ENCODE results near the gene SHB.
"Not testable (repeated sequence)": the region's sequence is repeated elsewhere in the genome, so short reads cannot be mapped to it uniquely, and the experiment has no call there.

The SHB gene

GRCh38 chr9:37916471-37917312, 152.3 kb downstream of the SHB start:
- DNase-seq (ENCODE audit: low read depth) = no peak

GRCh38 chr9:37915911-37916470, 153.0 kb downstream of the SHB start:
- DNase-seq (ENCODE audit: low read depth) = no peak

- no peak for DNase-seq (ENCODE audit: low read depth)
Measured at GRCh38 chr9:37914701-37915358, 154.2 kb downstream of the SHB start.

GRCh38 chr9:37914154-37914551, 154.9 kb downstream of the SHB start:
- no peak for DNase-seq (ENCODE audit: low read depth)

- peak; percentile 70 for DNase-seq (ENCODE audit: low read depth)
Measured at GRCh38 chr9:37913480-37914153, 155.4 kb downstream of the SHB start.

GRCh38 chr9:37911271-37911681, 157.8 kb downstream of the SHB start:
- no peak for DNase-seq (ENCODE audit: low read depth)

- no peak for DNase-seq (ENCODE audit: low read depth)
Measured at GRCh38 chr9:37910271-37910670, 158.8 kb downstream of the SHB start.

- DNase-seq (ENCODE audit: low read depth) = not testable (repeated sequence)
Measured at GRCh38 chr9:37909836-37910235, 159.2 kb downstream of the SHB start.

- no peak for DNase-seq (ENCODE audit: low read depth)
Measured at GRCh38 chr9:37909326-37909725, 159.7 kb downstream of the SHB start.

- DNase-seq (ENCODE audit: low read depth) = no peak
Measured at GRCh38 chr9:37908698-37909186, 160.3 kb downstream of the SHB start.

GRCh38 chr9:37908283-37908682, 160.7 kb downstream of the SHB start:
- no peak for DNase-seq (ENCODE audit: low read depth)

- DNase-seq (ENCODE audit: low read depth) = no peak
Measured at GRCh38 chr9:37906312-37907239, 162.5 kb downstream of the SHB start.

GRCh38 chr9:37905776-37906175, 163.3 kb downstream of the SHB start:
- no peak for DNase-seq (ENCODE audit: low read depth)

- no peak for DNase-seq (ENCODE audit: low read depth)
Measured at GRCh38 chr9:37905131-37905505, 163.9 kb downstream of the SHB start.

- no peak for DNase-seq (ENCODE audit: low read depth)
Measured at GRCh38 chr9:37904445-37905130, 164.4 kb downstream of the SHB start.

GRCh38 chr9:37903647-37904444, 165.2 kb downstream of the SHB start, which contains the start of gene SLC25A51:
SLC25A51 (minus strand) TSS chr9:37904127; CDS start chr9:37888550, 15,577 bp downstream.
- DNase-seq (ENCODE audit: low read depth) = peak; percentile 97

- DNase-seq (ENCODE audit: low read depth) = no peak
Measured at GRCh38 chr9:37902796-37903646, 166.0 kb downstream of the SHB start.

- DNase-seq (ENCODE audit: low read depth) = no peak
Measured at GRCh38 chr9:37902131-37902530, 166.9 kb downstream of the SHB start.

GRCh38 chr9:37899041-37899440, 170.0 kb downstream of the SHB start:
- DNase-seq (ENCODE audit: low read depth) = no peak

Data from activated T-cell treated with anti-CD3 and anti-CD28 coated beads for 1 hour (primary cell).